OCI-LY3 (cell line): ENCODE data around the gene MACROD2.

ENCODE experiments used
- CTCF ChIP-seq: fragments of 200-600, 300-600 bp; sonication (generic); IDR thresholded peaks from 2 replicates; pipeline ENCODE4 v1.5.1; 2014; ENCODE audit warnings: antibody characterized with exemption, low read length, low read depth
- EZH2phosphoT487 ChIP-seq: fragments of 200-600 bp; shearing (Covaris generic); IDR thresholded peaks from 2 replicates; pipeline ENCODE4 v1.6.1; 2018; ENCODE audit warnings: antibody characterized with exemption, mixed run types, low read depth

- TF ChIP-seq CTCF (no peak), EZH2phosphoT487 (no peak)
Measured at GRCh38 chr20:14918281-14918680, 923.0 kb downstream of the MACROD2 start.
